Omental fat pad (tissue), 4 donors: ENCODE data around the gene RPA1. TPM values are rescaled to one million over a fixed set of nuclear protein-coding genes. Genes with fewer than 3 reads are reported as not detected.
A peak's percentile ranks its signal among the peaks of the same experiment; 100 is the strongest.

Experiments
- ATAC-seq: fragments of 150-250 bp; one replicate; pipeline ENCODE4 v1.9.1; 2016; ENCODE audit warnings: mild to moderate bottlenecking, moderate library complexity; ENCODE audit not compliant: low FRiP score
- DNase-seq: peaks from one replicate; pipeline ENCODE4 v3.0.0-alpha.2; 2019; ENCODE audit warnings: low spot score
- total RNA-seq, 4 donors: library from RNA; depleted of rRNA; stranded (reverse); fragments of >200 nt; gene quantifications; one replicate each; pipeline ENCODE4 v1.1.0, GENCODE V29; 2016
- TF ChIP-seq, protein P1 (sequence below), 3 donors: fragments of 450-650 bp; IDR thresholded peaks; one replicate each; pipeline ENCODE4 v1.5.1; 2016 to 2017; ENCODE audit warnings: antibody characterized with exemption in 3 of 3, mild to moderate bottlenecking in 3 of 3, moderate library complexity in 2 of 3

The RPA1 gene
- total RNA-seq, 4 donors from 2014 or later, result 22.8 to 31.4 (median 24.1) TPM

GRCh38 chr17:1810450-1811103 is 19.2 kb upstream of the RPA1 start:
- DNase-seq, result no peak
- ATAC-seq, result no peak
- TF ChIP-seq, protein P1, sequence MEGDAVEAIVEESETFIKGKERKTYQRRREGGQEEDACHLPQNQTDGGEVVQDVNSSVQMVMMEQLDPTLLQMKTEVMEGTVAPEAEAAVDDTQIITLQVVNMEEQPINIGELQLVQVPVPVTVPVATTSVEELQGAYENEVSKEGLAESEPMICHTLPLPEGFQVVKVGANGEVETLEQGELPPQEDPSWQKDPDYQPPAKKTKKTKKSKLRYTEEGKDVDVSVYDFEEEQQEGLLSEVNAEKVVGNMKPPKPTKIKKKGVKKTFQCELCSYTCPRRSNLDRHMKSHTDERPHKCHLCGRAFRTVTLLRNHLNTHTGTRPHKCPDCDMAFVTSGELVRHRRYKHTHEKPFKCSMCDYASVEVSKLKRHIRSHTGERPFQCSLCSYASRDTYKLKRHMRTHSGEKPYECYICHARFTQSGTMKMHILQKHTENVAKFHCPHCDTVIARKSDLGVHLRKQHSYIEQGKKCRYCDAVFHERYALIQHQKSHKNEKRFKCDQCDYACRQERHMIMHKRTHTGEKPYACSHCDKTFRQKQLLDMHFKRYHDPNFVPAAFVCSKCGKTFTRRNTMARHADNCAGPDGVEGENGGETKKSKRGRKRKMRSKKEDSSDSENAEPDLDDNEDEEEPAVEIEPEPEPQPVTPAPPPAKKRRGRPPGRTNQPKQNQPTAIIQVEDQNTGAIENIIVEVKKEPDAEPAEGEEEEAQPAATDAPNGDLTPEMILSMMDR (IDR thresholded peaks at IDR 0.05), result no peak

DNA sequence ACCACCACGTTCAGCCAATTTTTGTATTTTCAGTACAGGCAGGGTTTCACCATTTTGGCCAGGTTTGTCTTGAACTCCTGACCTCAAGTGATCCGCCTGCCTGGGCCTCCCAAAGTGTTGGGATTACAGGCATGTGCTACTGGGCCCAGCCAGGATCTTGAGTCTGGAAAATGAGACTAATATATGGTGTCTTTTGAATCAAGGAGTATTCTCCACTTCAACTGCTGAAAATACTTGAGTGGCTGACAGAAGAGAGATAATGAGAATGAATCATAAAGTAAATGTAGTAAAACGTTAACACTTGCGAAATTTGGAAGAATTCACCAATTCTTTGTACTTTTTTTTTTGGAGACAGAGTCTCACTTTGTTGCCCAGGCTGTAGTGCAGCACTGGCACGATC is 16.7 kb upstream of the RPA1 start:
- peak; percentile 72 for ATAC-seq
- TF ChIP-seq, protein P1 (IDR thresholded peaks at IDR 0.05), result no peak
- no peak for DNase-seq

GRCh38 chr17:1820528-1821252 is 9.1 kb upstream of the RPA1 start:
- TF ChIP-seq, protein P1 (IDR thresholded peaks at IDR 0.05), result no peak
- DNase-seq (no peak), ATAC-seq (no peak)

- ATAC-seq, result no peak
- TF ChIP-seq, protein P1 (IDR thresholded peaks at IDR 0.05), result no peak
- DNase-seq, result no peak
Observed at GRCh38 chr17:1829216-1829591, 601 bp upstream of the RPA1 start.

GRCh38 chr17:1830288-1830687 is 483 bp downstream of the RPA1 start:
- no peak for ATAC-seq
- DNase-seq, result no peak

GRCh38 chr17:1834380-1835149 is 4.8 kb downstream of the RPA1 start:
- ATAC-seq, result no peak
- DNase-seq, result no peak

More at GRCh38 chr17:1830288-1830687, 483 bp downstream of the RPA1 start:
- TF ChIP-seq, protein P1 (IDR thresholded peaks at IDR 0.05), result no peak

More at GRCh38 chr17:1834380-1835149, 4.8 kb downstream of the RPA1 start:
- TF ChIP-seq, protein P1 (IDR thresholded peaks at IDR 0.05), result no peak
